HAP-1 (cell line): ENCODE measurements around the gene SMIM38.

Experiments
- DNase-seq, 2 experiments: peaks; one replicate each; pipeline ENCODE4 v3.0.0-alpha.2; 2016 to 2020; ENCODE audit warnings: low spot score in 2 of 2
- H3K27me3 ChIP-seq: fragments of 250-450 bp; sonication (Bioruptor Pico); 2 replicates; pipeline ENCODE4 v1.5.1; 2020; ENCODE audit warnings: low read depth, mild to moderate bottlenecking, moderate library complexity
- H3K36me3 ChIP-seq: fragments of 250-450 bp; sonication (Bioruptor Pico); replicated peaks from 2 replicates; pipeline ENCODE4 v1.5.1; 2020; ENCODE audit warnings: mild to moderate bottlenecking
- H3K4me1 ChIP-seq: fragments of 250-450 bp; sonication (Bioruptor Pico); 2 replicates; pipeline ENCODE4 v1.5.1; 2020; ENCODE audit warnings: mild to moderate bottlenecking
- H3K4me3 ChIP-seq: fragments of 250-450 bp; sonication (Bioruptor Pico); 2 replicates; pipeline ENCODE4 v1.5.1; 2020; ENCODE audit warnings: mild to moderate bottlenecking, moderate library complexity
- H3K9me3 ChIP-seq: fragments of 250-450 bp; sonication (Bioruptor Pico); 2 replicates; pipeline ENCODE4 v1.5.1; 2020; ENCODE audit warnings: mild to moderate bottlenecking, moderate library complexity
- in situ Hi-C: fragments of 300-500 bp; cut with MboI; formaldehyde crosslinking; loops from 3 replicates; pipeline ENCODE4 v1.14.3; 2020; ENCODE audit warnings: low sequenced_read_pairs, inconsistent platforms, mixed read lengths

The SMIM38 gene

DNA sequence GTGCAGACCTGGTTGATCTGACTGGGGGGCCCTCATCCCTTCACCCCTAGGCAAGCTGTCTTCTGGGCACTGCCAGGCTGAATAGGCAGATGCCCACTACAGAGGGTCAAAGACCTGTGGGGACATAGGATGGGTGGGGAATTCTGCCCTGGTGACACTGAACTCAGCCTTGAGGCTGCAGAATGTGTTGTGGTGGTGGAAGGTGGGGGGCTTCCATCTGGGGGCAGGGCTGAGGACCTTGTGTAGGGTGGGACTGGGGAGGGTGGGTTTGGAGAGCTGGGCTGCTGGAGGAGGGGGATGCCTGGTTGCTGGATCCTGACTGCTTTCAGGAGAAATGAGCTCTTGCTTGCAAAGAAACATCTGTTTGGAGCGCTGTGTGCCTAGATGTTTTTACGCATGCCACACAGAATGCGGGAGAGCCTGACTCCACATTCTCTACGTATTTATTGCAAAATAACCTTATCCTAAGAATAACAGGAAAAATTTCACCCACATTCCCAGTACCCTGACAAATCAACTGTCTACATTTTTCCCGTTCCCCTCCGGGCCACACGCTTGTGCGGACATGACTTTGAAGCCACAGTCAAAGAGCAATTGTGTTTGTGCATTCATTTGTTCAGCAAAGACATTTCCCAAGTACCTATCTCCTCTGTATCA lies 18.3 kb downstream of the SMIM38 start:
- H3K4me1 ChIP-seq: no peaks in the 10 kb centered on the region
- H3K27me3 ChIP-seq: no peaks in the 10 kb centered on the region
- DNase-seq: no peak
- no peaks in the 10 kb centered on the region for H3K36me3 ChIP-seq
- H3K4me3 ChIP-seq: no peak overlapping the region
- no peaks in the 10 kb centered on the region for H3K9me3 ChIP-seq
- in situ Hi-C loops: no loop called here

DNA sequence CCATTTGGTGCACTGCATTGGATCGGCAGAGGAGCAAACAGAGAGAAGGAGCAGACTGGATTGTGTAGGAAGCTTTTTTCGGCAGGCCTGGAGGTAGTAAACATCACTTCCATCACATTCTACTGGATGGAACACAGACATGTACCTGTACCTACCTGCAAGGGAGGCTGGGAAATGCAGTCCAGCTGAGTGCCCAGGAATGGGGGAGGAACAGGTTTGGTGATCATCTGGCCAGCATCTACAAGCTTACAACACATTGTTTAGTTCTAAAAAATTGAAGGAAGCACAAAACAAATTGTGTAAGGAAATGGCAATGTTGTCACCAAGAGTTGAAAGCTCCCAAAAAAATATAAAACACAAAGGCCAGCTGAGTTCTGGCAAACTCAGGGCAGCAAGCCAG lies 19.1 kb downstream of the SMIM38 start:
- in situ Hi-C loops: no loop called here
- H3K4me1 ChIP-seq: no peaks in the 10 kb centered on the region
- no peaks in the 10 kb centered on the region for H3K27me3 ChIP-seq
- no peak overlapping the region for H3K4me3 ChIP-seq
- H3K36me3 ChIP-seq: no peaks in the 10 kb centered on the region
- no peaks in the 10 kb centered on the region for H3K9me3 ChIP-seq
- no peak for DNase-seq

DNA sequence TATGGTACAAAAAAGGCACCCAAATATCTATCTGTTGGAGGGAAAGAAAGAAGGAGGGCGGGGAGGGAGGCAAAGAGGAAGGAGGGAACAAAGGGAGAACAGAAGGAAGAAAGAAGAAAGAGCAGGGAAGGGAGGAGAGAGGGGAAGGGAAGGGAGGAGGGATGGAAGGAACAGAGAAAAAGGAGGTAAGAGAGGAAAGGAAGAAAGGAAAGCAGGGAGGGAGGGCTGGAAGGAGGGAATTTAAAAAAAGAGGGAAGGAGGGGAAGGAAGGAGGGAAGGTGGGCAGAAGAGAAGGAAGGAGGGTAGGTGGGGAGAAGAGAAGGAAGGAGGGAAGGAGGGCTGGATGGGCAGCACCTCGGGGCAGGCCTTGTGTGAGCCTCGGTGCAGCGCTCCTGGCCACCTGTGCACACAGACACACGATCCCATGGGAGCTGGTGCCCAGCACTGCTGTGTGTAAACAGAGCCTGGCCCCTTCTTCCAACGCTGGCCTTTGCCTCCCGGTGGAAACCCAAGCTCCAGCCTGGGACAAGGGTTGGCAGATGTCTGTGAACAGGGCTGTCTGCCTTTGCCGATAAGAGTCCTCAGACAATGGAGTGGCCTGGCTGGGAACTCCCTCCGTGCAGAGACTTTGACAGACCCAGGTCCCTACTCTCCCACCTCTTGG lies 23.2 kb downstream of the SMIM38 start:
- H3K36me3 ChIP-seq: no peaks in the 10 kb centered on the region
- no peaks in the 10 kb centered on the region for H3K9me3 ChIP-seq
- no peak overlapping the region for H3K4me3 ChIP-seq
- no peaks in the 10 kb centered on the region for H3K4me1 ChIP-seq
- DNase-seq: no peak
- no peaks in the 10 kb centered on the region for H3K27me3 ChIP-seq
- in situ Hi-C loops: no loop called here

DNA sequence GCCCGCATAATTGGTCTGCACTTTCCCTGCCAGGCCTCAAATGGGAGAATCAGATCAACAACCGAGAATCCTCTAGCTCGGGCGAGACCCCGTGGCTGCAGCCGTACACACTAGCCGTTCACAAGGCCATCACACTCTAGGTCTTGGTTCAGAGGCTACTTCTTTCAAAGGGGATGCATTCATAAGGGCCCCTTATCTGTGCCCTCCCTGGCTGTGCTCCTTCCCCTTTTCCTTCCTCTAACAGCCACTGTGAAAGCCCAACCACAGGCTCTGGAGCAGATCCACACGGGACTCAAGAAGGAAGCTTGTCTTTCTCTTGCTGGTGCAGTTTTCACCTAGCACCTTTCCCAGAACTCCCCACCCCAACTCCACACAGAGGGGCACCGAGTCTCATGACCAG lies 24.5 kb downstream of the SMIM38 start:
- Histone ChIP-seq H3K36me3 (no peaks in the 10 kb centered on the region), H3K27me3 (no peaks in the 10 kb centered on the region), H3K4me3 (no peak overlapping the region), H3K4me1 (no peaks in the 10 kb centered on the region), H3K9me3 (no peaks in the 10 kb centered on the region)
- no peak for DNase-seq
- in situ Hi-C loops: no loop called here

DNA sequence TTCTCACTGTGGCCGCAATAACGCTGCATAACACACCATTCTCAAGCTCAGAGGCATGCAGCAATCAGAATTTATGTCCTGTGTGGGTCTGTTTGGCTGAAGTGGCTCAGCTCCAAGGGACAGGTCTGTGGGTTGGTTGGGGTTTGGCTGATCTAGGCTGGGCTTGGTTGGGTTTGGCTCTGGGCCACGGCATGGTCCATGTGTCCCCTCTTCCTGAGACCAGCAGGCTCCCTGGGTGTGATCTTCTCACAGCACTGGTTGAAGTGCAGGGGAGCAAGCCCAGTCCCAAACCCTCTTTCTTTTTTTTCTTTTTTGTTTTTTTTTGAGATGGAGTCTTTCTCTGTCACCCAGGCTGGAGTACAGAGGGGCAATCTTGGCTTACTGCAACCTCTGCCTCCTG lies 25.0 kb downstream of the SMIM38 start:
- DNase-seq: no peak
- no peak overlapping the region for H3K4me3 ChIP-seq
- no peaks in the 10 kb centered on the region for H3K36me3 ChIP-seq
- no peaks in the 10 kb centered on the region for H3K27me3 ChIP-seq
- H3K9me3 ChIP-seq: no peaks in the 10 kb centered on the region
- no peaks in the 10 kb centered on the region for H3K4me1 ChIP-seq
- in situ Hi-C loops: no loop called here

DNA sequence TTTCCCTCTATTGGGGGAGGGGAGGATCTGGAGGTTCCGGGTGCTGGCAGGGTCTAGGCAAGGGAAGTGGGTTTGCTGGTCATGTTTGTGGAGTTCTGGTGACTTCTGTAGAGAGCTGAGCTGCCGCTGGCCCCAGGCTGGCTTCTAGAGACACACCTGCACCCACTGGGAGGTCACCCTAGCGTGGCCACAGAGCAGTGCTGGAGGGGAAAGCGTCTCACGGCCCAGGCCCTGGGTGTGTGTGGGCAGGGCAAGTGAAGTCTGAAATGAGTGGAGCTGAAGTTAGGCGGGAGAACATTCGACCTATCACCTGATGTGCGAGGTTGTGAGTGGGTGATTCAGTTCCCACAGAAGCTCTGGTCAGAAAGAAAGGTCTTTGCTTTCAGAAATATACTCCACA lies 27.9 kb downstream of the SMIM38 start:
- in situ Hi-C loops: no loop called here
- Histone ChIP-seq H3K9me3 (no peaks in the 10 kb centered on the region), H3K36me3 (no peaks in the 10 kb centered on the region), H3K4me3 (no peak overlapping the region), H3K27me3 (no peaks in the 10 kb centered on the region), H3K4me1 (no peaks in the 10 kb centered on the region)
- no peak for DNase-seq

DNA sequence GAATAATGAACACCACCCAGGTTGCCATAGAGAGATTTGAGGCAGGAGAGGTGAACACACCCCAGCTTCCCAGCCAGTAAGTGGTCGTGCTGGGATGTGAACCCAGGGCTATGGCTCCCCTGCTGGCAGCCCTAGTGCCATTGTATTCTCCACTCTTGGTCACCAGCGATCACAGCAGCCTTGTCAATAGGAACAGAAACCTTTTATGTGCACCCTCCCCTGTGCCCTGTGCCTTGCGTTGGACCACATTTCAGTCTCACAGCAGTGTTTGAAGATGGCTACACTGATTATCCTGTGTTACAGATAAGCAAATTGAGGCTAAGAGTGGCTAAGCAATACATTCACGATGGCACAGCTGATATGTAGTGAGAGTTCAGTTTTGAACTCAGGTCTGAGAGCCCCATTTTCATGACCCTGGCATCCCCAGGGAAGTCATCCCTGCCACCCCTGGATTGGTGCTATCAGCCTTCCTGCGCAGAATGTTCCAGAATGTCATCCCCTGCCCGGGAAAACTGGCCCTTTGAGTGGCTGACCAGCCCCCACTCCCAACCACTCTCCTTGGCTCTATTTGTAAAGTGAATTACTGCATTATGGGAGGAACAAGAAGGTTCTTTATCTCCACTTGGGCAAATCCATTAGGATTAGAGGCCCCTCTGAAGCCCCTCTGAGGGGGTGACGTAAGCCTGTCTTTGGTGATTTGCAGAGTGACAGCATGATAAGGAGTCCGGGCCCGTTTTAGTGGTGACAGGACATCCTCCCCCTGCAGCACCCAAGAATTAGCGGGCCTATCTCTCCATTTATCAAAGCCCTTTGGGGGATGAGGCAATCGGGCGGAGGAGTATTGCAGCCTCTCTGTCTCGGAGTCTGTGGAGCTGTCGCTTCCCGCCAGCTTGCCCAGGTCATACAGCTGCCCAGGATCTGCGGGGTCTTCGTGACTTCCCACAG lies 30.9 kb downstream of the SMIM38 start:
- H3K36me3 ChIP-seq: no peaks in the 10 kb centered on the region
- no peaks in the 10 kb centered on the region for H3K9me3 ChIP-seq
- no peak for DNase-seq
- no peaks in the 10 kb centered on the region for H3K27me3 ChIP-seq
- H3K4me1 ChIP-seq: no peaks in the 10 kb centered on the region
- no peak overlapping the region for H3K4me3 ChIP-seq
- in situ Hi-C loops: no loop called here

DNA sequence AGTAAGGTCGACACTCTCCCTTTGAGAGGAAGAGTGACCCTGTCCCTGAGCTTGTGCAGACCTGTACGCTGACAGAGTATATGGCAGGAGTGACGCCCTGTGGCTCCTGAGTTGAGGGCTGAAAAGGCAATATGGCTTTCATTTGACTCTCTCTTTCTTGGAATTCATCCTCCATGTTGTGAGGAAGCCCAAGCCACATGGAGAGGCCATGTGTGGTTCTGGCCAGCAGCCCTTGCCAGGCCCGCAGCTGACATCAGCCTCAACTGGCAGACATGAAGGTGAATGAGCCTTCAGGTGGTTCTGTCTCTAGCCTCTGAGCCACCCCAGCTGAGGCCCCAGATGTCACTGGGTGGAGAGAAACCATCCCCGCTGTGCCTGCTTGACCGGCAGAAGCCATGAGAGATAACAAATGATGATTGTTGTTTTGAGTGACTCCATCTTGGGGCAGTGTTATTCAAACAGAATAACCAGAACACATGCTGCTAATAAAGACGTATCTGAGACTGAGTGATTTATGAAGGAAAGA lies 31.9 kb downstream of the SMIM38 start:
- in situ Hi-C loops: no loop called here
- Histone ChIP-seq H3K4me1 (no peaks in the 10 kb centered on the region), H3K27me3 (no peaks in the 10 kb centered on the region), H3K4me3 (no peak overlapping the region), H3K36me3 (no peaks in the 10 kb centered on the region), H3K9me3 (no peaks in the 10 kb centered on the region)
- DNase-seq: no peak

DNA sequence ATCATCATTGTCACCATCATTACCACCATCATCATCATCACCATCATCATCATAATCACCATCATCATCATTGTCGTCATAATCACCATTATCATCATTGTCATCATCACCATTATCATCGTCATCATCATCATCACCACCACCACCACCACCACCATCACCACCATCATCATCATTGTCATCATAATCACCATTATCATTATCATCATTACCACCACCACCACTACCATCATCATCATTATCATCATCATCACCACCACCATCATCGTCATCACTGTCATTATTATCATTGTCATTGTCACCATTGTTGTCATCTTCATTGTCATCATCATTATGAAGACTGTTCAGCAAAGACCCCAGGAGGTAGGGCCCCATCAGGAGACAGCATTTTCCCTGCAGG lies 33.3 kb downstream of the SMIM38 start:
- no peaks in the 10 kb centered on the region for H3K4me1 ChIP-seq
- no peaks in the 10 kb centered on the region for H3K27me3 ChIP-seq
- in situ Hi-C loops: no loop called here
- no peaks in the 10 kb centered on the region for H3K9me3 ChIP-seq
- DNase-seq: no peak
- H3K36me3 ChIP-seq: no peaks in the 10 kb centered on the region
- no peak overlapping the region for H3K4me3 ChIP-seq

DNA sequence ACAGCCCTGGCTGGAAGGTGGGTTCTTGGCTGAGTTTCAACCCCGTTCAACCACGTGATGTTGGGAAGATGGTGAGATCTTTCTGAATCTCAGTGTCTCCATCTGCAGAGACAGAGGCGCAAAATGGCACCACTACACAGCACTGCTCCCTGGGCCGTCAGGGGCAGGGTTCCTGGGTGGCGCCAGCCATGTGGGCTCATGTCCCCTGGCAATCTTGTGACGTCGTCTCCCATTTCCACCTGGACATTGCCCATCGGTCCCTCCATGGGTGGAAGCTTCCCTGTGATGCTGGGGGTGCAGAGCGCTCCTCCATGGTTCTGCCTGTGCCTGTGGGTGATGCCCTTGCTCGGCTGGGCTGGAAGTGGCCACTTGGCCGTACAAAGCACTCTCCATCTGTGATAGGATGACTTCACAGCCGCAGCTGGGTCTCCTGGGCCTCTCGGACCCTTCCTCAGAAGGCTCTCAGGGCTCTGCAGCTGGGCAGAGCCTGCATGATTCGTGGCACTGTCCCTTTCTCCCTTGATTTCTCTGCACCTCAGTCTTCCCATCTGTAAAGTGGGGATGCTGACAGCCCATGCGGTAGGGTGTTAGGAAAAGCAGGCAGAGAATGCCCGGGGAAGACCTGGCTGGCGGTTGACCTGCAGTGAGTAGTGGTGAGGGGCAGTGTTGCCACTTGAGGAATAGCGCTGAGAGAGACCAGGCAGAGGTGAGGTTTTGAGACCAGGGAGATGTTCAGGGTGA lies 35.2 kb downstream of the SMIM38 start:
- H3K36me3 ChIP-seq: no peaks in the 10 kb centered on the region
- H3K4me1 ChIP-seq: no peaks in the 10 kb centered on the region
- H3K9me3 ChIP-seq: no peaks in the 10 kb centered on the region
- no peak for DNase-seq
- H3K4me3 ChIP-seq: no peak overlapping the region
- H3K27me3 ChIP-seq: no peaks in the 10 kb centered on the region
- in situ Hi-C loops: no loop called here

DNA sequence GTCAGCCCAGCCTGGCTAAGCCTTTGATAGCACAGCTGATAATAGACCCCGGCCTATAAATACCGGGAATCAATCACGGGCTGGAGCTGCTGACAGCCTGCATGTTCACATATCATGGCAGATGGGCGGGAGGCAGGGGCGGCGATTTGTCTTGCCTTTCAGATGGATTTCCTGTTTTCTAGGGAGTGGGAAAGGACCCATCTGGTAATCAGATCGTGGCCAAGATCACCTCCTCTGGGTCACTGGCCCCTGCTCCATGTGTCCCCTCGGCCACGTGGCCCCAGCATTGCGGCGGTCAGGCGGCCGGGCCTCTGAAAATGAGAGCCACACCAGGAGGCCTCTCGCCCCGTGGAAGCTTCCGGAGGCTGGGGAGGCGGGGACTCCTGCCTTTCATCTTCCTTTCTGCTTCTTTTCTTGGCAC lies 36.6 kb downstream of the SMIM38 start:
- Histone ChIP-seq H3K4me1 (no peaks in the 10 kb centered on the region), H3K4me3 (no peak overlapping the region)
- in situ Hi-C loops: no loop called here

DNA sequence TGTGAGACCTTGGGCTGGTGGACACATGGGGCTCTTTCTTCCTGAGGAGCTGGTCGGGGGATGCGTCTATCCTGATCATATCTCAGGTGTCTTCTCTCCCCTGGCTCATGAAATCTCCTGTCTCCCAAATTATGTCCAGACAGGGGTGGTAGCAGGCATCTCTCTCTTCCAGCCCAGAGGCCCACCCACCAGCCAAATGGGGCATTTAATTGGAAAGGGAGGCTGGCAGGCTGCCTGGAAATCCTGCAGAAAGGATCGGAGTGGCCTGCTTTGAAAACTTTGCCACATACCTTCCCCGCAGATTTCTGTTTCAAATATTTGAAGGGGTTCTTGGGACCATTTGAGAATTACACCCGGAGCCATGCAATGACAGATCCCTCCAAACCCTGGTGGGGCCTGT lies 37.4 kb downstream of the SMIM38 start:
- no peaks in the 10 kb centered on the region for H3K4me1 ChIP-seq
- H3K27me3 ChIP-seq: no peaks in the 10 kb centered on the region
- no peaks in the 10 kb centered on the region for H3K36me3 ChIP-seq
- H3K4me3 ChIP-seq: no peak overlapping the region
- no peaks in the 10 kb centered on the region for H3K9me3 ChIP-seq
- DNase-seq: no peak
- in situ Hi-C loops: no loop called here

More for the DNA sequence above, 36.6 kb downstream of the SMIM38 start:
- Histone ChIP-seq H3K27me3 (no peaks in the 10 kb centered on the region), H3K9me3 (no peaks in the 10 kb centered on the region), H3K36me3 (no peaks in the 10 kb centered on the region)
- DNase-seq: no peak

DNA sequence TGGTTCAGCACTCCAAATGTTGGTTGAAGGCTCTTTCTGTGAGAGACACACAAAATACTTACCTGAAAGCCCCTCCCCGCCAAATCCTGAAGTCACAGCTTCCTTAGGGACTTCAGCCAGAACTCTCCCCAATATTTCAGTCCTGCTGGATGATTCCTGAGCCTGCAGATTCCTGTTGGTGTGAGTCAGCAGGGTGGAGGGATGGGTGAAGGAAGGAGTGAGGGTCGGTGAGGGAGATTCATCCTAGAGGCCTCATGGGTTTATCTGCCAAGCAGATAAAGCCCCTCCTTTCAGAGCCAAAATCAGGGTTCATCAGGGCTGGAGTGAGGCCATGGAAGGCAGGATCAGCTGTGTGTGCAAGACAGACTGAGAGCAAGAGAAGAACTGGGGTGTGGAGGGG lies 37.9 kb downstream of the SMIM38 start:
- Histone ChIP-seq H3K27me3 (no peaks in the 10 kb centered on the region), H3K36me3 (no peaks in the 10 kb centered on the region), H3K9me3 (no peaks in the 10 kb centered on the region), H3K4me1 (no peaks in the 10 kb centered on the region), H3K4me3 (no peak overlapping the region)
- in situ Hi-C loops: no loop called here
- no peak for DNase-seq
